GM19397 (cell line): ENCODE measurements around the gene LAMC2.
"Not testable (repeated sequence)": the region's sequence is repeated elsewhere in the genome, so short reads cannot be mapped to it uniquely, and the experiment has no call there.

ENCODE experiments used
- ATAC-seq: cut with Tn5 transposase; IDR thresholded peaks from one replicate; pipeline ENCODE4 v1.9.1; 2021; ENCODE audit warnings: mild to moderate bottlenecking, moderate library complexity; ENCODE audit not compliant: unreplicated experiment

The LAMC2 gene

GRCh38 chr1:183255073-183255472, 69.0 kb downstream of the LAMC2 start:
- ATAC-seq = no peak

- ATAC-seq = no peak
Measured at GRCh38 chr1:183259924-183260323, 73.9 kb downstream of the LAMC2 start.

GRCh38 chr1:183262628-183263200, 76.7 kb downstream of the LAMC2 start:
- ATAC-seq = no peak

GRCh38 chr1:183263886-183264602, 78.0 kb downstream of the LAMC2 start:
- ATAC-seq = no peak

DNA sequence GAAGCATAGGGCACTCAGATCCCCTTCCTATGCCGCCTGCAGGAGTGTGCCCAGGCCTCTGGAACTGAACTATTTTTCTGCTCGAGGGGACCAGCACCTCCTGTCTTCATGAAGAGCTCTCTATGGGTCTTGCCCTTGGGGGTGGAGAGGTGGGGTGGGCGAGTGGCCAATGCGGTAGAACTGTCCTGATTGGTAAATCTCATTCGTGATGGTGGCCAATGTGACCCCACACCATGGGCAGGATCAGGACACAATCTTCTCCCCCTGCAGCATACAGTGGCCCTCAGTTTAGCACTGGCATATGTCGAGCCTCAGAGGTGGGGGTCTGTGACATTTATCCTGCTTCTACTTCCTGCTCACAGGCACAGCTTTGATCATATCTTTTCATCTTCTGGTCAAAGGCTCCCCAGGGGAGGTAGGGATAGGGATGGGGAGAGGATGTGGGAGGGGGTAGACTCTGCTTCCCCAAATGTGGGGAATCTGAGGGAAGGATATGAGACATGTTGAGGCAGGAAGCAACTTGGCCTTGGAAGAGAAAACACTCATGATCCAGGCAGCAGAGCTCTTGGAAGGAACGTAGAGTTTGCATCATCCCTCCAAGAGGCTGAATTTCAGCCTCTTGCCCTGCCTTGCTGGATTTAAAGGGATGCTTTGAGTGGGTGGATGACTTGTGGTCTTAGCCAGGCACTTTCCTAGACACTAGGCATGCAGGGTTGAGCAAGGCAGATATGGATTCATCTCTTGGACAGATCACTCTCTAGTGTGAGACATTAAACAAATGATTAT, 81.8 kb downstream of the LAMC2 start:
- ATAC-seq = no peak

- no peak for ATAC-seq
Measured at GRCh38 chr1:183270541-183271141, 84.6 kb downstream of the LAMC2 start.

DNA sequence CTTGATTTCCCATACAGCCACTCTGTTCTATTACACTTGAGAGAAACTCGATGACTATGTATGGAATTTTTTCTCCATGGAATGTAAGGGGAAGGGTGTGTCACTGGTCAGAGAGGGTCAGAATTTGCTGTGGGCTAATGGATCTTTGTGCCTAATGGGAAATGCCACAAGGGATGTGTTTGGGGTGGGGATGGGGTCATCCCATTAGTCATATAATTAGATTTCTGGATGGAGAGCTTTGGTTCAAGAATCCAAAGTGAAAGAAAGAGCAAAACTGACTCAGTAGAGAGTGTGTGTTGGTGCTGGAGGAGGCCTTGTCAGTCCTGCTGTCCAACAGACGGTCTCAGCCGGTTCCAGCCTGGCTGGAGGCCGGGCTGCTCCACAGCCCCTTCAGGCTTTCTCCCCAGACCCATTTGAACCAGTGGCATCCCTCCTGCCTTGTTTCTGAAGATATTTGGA, 86.4 kb downstream of the LAMC2 start:
- no peak for ATAC-seq

GRCh38 chr1:183273300-183273699, 87.2 kb downstream of the LAMC2 start:
- ATAC-seq = no peak

DNA sequence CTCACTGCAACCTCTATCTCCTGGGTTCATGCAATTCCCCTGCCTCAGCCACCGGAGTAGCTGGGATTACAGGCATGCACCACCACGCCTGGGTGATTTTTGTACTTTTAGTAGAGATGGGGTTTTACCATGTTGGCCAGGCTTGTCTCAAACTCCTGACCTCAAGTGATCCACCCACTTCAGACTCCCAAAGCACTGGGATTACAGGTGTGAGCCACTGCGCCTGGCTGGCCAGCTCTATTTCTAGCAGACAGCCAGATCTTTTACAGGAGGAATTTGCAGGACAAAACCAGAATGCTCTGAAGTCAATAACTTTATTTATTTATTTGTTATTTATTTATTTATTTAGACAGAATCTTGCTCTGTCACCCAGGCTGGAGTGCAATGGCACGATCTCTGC, 87.9 kb downstream of the LAMC2 start:
- not testable (repeated sequence) for ATAC-seq

- ATAC-seq = no peak
Measured at GRCh38 chr1:183274836-183275235, 88.8 kb downstream of the LAMC2 start.

DNA sequence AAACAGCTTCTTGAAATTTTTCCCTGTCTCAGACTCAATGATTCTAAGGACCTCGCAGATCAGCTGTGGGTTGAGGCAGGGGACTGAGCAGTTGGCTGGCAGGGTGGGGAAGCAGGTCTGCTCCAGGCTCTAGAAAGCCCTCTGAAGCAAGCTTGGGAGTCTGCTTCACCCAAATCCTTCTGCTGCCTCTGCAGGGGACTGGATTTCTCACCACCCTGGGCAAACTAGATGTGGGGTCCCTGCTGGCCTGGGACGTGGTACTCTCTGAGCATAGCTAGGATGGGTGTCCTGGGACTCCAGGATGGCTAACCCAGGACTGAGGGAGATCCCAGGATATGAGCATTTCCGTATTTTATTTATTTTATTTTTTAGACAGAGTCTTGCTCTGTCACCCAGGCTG, 89.3 kb downstream of the LAMC2 start:
- no peak for ATAC-seq

GRCh38 chr1:183276386-183277080, 90.5 kb downstream of the LAMC2 start:
- no peak for ATAC-seq

- no peak for ATAC-seq
Measured at GRCh38 chr1:183277821-183278738, 92.0 kb downstream of the LAMC2 start.

GRCh38 chr1:183278739-183279591, 92.9 kb downstream of the LAMC2 start:
- ATAC-seq = no peak

- ATAC-seq = no peak
Measured at GRCh38 chr1:183279835-183280234, 93.8 kb downstream of the LAMC2 start.

DNA sequence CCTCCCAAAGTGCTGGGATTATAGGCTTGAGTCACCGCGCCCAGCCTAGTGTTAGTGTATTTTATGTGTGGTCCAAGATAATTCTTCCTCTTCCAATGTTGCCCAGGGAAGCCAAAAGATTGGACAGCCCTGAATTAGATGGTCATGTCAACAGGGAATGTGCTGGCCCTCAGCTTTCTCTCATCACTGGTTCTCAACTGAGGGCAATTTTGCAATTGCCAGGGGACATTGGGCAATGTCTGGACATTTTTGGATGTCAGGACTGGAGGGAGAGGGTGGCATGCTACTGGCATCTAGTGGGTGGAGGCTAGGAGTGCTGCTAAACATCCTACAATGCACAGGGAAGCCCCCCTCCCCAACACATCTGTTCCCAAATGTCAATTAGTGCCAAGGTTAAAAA, 95.0 kb downstream of the LAMC2 start:
- no peak for ATAC-seq

- ATAC-seq = peak; percentile 62
Measured at GRCh38 chr1:183281553-183282091, 95.6 kb downstream of the LAMC2 start.

- no peak for ATAC-seq
Measured at GRCh38 chr1:183282101-183282855, 96.2 kb downstream of the LAMC2 start.
